ENCODE measurements around the gene OR2M2. TPM values are rescaled to one million over a fixed set of nuclear protein-coding genes. Genes with fewer than 3 reads are reported as not detected.

Gene OR2M2
- total and polyA plus RNA-seq, 2 of the 4 experiments (the other 2 are of a cell fraction) = not detected

- ChIA-PET POLR2A (ENCODE audit: unreplicated experiment) (no interaction called here), CTCF (no interaction called here)
- H3K36me3 ChIP-seq (ENCODE audit: control insufficient read depth, insufficient read depth, low read length) = no peaks in the 10 kb centered on the region
- H3K14ac ChIP-seq (replicated peaks; ENCODE audit: low read depth, low read length) = no peak overlapping the region
- dilution Hi-C loops (cut with HindIII; ENCODE audit: low sequenced_read_pairs, unreplicated experiment) = no loop called here
- H2AK9ac ChIP-seq (replicated peaks; ENCODE audit: low read depth, low read length, poor library complexity) = no peak overlapping the region
- no peak overlapping the region for H2AFZ ChIP-seq (replicated peaks; ENCODE audit: low read length, poor library complexity)
- no peaks in the 10 kb centered on the region for H3K79me1 ChIP-seq (ENCODE audit: low read depth in 1 of 2, low read length in 2 of 2)
- no peak overlapping the region for H4K91ac ChIP-seq (ENCODE audit: insufficient read depth, low read depth, low read length)
- no peak overlapping the region for H3K9ac ChIP-seq (ENCODE audit: low read depth, low read length)
- H3K27me3 ChIP-seq (ENCODE audit: control insufficient read depth, insufficient read depth, low read length) = no peaks in the 10 kb centered on the region
- in situ Hi-C loops (cut with MboI; ENCODE audit: low sequenced_read_pairs) = no loop called here
- H2BK120ac ChIP-seq (ENCODE audit: low read depth, low read length) = no peak overlapping the region
- no peak overlapping the region for H2AK5ac ChIP-seq (ENCODE audit: low read depth, low read length)
- H3K27ac ChIP-seq (ENCODE audit: insufficient read depth, low read length) = no peak overlapping the region
- H3K9me1 ChIP-seq (ENCODE audit: insufficient read depth, low read length) = no peaks in the 10 kb centered on the region
- no peak for DNase-seq
- H2BK15ac ChIP-seq (ENCODE audit: low read depth, low read length) = no peak overlapping the region
- no peak overlapping the region for H3K23ac ChIP-seq (ENCODE audit: low read depth, low read length)
- intact Hi-C loops (cut with micrococcal nuclease) = no loop called here
- no peak overlapping the region for H3K4me2 ChIP-seq (ENCODE audit: low read depth, low read length)
- H3K9me3 ChIP-seq (ENCODE audit: control insufficient read depth, insufficient read depth, low read length) = peaks cover 16% of the 10 kb centered on the region
- H3K4me3 ChIP-seq (ENCODE audit: insufficient read depth, low read depth, low read length) = no peak overlapping the region
- WGBS, 2 experiments (ENCODE audit: extremely low coverage in 2 of 2, insufficient read length in 1 of 2) = 69% methylated on average over 3 of the region's 11 CpGs; no CpG with 5 or more reads in 1 of the 2 experiments
- no peak overlapping the region for H2BK5ac ChIP-seq (ENCODE audit: low read depth, low read length, poor library complexity, severe bottlenecking)
- TF ChIP-seq RCOR1 (IDR thresholded peaks at IDR 0.05; ENCODE audit: insufficient replicate concordance, low read length) (no peak), NFE2L2 (IDR thresholded peaks at IDR 0.05; ENCODE audit: low read depth, low read length) (no peak), CTCF (conservative IDR thresholded peaks at IDR 0.05; ENCODE audit: low read depth, low read length) (no peak), CEBPB (IDR thresholded peaks at IDR 0.05; ENCODE audit: low read depth, low read length) (no peak), MAFK (IDR thresholded peaks at IDR 0.05; ENCODE audit: low read depth, low read length) (no peak), FOS (IDR thresholded peaks at IDR 0.05; ENCODE audit: low read depth, low read length) (no peak), SMC3 (IDR thresholded peaks at IDR 0.05; ENCODE audit: low read depth, low read length) (no peak), BHLHE40 (IDR thresholded peaks at IDR 0.05; ENCODE audit: low read depth, low read length) (no peak), RAD21 (IDR thresholded peaks at IDR 0.05; ENCODE audit: low read length) (no peak), POLR2A (IDR thresholded peaks at IDR 0.05; ENCODE audit: low read depth, low read length) (no peak), CHD1 (IDR thresholded peaks at IDR 0.05; ENCODE audit: low read depth, low read length) (no peak), MAZ (IDR thresholded peaks at IDR 0.05; ENCODE audit: borderline replicate concordance, low read depth, low read length) (no peak)
- TF ChIP-seq, protein P1, sequence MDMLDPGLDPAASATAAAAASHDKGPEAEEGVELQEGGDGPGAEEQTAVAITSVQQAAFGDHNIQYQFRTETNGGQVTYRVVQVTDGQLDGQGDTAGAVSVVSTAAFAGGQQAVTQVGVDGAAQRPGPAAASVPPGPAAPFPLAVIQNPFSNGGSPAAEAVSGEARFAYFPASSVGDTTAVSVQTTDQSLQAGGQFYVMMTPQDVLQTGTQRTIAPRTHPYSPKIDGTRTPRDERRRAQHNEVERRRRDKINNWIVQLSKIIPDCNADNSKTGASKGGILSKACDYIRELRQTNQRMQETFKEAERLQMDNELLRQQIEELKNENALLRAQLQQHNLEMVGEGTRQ (IDR thresholded peaks at IDR 0.05; ENCODE audit: low read depth, low read length) = no peak
- no peak overlapping the region for H4K5ac ChIP-seq (ENCODE audit: low read depth, low read length)
- H4K20me1 ChIP-seq (ENCODE audit: insufficient read depth, low read length) = no peaks in the 10 kb centered on the region
- H3K56ac ChIP-seq (ENCODE audit: extremely low read depth, insufficient read depth, low read length) = no peak overlapping the region
- no peak overlapping the region for H3K18ac ChIP-seq (ENCODE audit: low read depth, low read length)
- no peak overlapping the region for H4K8ac ChIP-seq (ENCODE audit: low read depth in 2 of 2, low read length in 2 of 2)
- no peak overlapping the region for H2BK20ac ChIP-seq (ENCODE audit: low read depth, low read length)
- ATAC-seq (ENCODE audit: low read depth) = no peak
- no peak overlapping the region for H3K4ac ChIP-seq (ENCODE audit: low read depth, low read length)
- BruUV-seq (replicated peaks) = no TSS peak
- no peaks in the 10 kb centered on the region for H3K4me1 ChIP-seq (ENCODE audit: control insufficient read depth, insufficient read depth, low read length)
Measured at GRCh38 chr1:248189026-248189425, 14.4 kb downstream of the OR2M2 start.
